ENCODE measurements around the gene IVNS1ABP.
"Not testable (repeated sequence)": the region's sequence is repeated elsewhere in the genome, so short reads cannot be mapped to it uniquely, and the experiment has no call there.

IVNS1ABP gene

GRCh38 chr1:185317034-185317885 is at the start of gene IVNS1ABP:
Gene IVNS1ABP, minus strand, starts transcription at chr1:185317243. Its CDS starts 7,750 bp downstream, at chr1:185309493.
- DNase-seq (ENCODE audit: low spot score): peak; percentile 94

GRCh38 chr1:185365951-185366350 is 48.9 kb upstream of the IVNS1ABP start:
- no peak for DNase-seq (ENCODE audit: low spot score)

- DNase-seq (ENCODE audit: low spot score): not testable (repeated sequence)
Observed at GRCh38 chr1:185364528-185364927, 47.5 kb upstream of the IVNS1ABP start.

GRCh38 chr1:185363205-185363604 is 46.2 kb upstream of the IVNS1ABP start:
- DNase-seq (ENCODE audit: low spot score): no peak

GRCh38 chr1:185360714-185361113 is 43.7 kb upstream of the IVNS1ABP start:
- DNase-seq (ENCODE audit: low spot score): no peak

- DNase-seq (ENCODE audit: low spot score): no peak
Observed at GRCh38 chr1:185358957-185359356, 41.9 kb upstream of the IVNS1ABP start.

GRCh38 chr1:185355947-185356346 is 38.9 kb upstream of the IVNS1ABP start:
- no peak for DNase-seq (ENCODE audit: low spot score)

GRCh38 chr1:185353124-185353523 is 36.1 kb upstream of the IVNS1ABP start:
- DNase-seq (ENCODE audit: low spot score): no peak

GRCh38 chr1:185351734-185352466 is 34.9 kb upstream of the IVNS1ABP start:
- no peak for DNase-seq (ENCODE audit: low spot score)

- no peak for DNase-seq (ENCODE audit: low spot score)
Observed at GRCh38 chr1:185350027-185350442, 33.0 kb upstream of the IVNS1ABP start.

- no peak for DNase-seq (ENCODE audit: low spot score)
Observed at GRCh38 chr1:185349556-185349955, 32.5 kb upstream of the IVNS1ABP start.

GRCh38 chr1:185348985-185349384 is 31.9 kb upstream of the IVNS1ABP start:
- no peak for DNase-seq (ENCODE audit: low spot score)

GRCh38 chr1:185348296-185348695 is 31.3 kb upstream of the IVNS1ABP start:
- no peak for DNase-seq (ENCODE audit: low spot score)

- peak; percentile 36 for DNase-seq (ENCODE audit: low spot score)
Observed at GRCh38 chr1:185345913-185346720, 29.1 kb upstream of the IVNS1ABP start.

- peak; percentile 80 for DNase-seq (ENCODE audit: low spot score)
Observed at GRCh38 chr1:185343306-185343705, 26.3 kb upstream of the IVNS1ABP start.

GRCh38 chr1:185342672-185343259 is 25.7 kb upstream of the IVNS1ABP start:
- peak; percentile 48 for DNase-seq (ENCODE audit: low spot score)

- no peak for DNase-seq (ENCODE audit: low spot score)
Observed at GRCh38 chr1:185342017-185342416, 25.0 kb upstream of the IVNS1ABP start.

GRCh38 chr1:185341196-185341781 is 24.2 kb upstream of the IVNS1ABP start:
- no peak for DNase-seq (ENCODE audit: low spot score)

- peak; percentile 57 for DNase-seq (ENCODE audit: low spot score)
Observed at GRCh38 chr1:185338719-185339622, 21.9 kb upstream of the IVNS1ABP start.

GRCh38 chr1:185337246-185337645 is 20.2 kb upstream of the IVNS1ABP start:
- no peak for DNase-seq (ENCODE audit: low spot score)

Data from globus pallidus (tissue), 1 donor.